K562 (cell line): ENCODE results near the gene HES5. TPM values are rescaled to one million over a fixed set of nuclear protein-coding genes. Genes with fewer than 3 reads are reported as not detected.

ENCODE experiments used
- ATAC-seq: fragments of 200-7000 bp; cut with Tn5 transposase; 3 replicates; pipeline ENCODE4 v1.9.1; 2020; ENCODE audit warnings: moderate library complexity
- BruUV-seq: library from RNA; stranded (reverse); fragments of 400-500 nt; replicated peaks from 2 replicates; lab custom pipeline; 2021; lab: Mats Ljungman, UMichigan
- CTCF ChIA-PET: fragments of 300-600 bp; formaldehyde crosslinking; extraction: SDS; loops from one replicate; lab custom pipeline; 2021; ENCODE audit warnings: low intra/inter-chr PET ratio; lab: Yijun Ruan, JAX
- POLR2A ChIA-PET: fragments of 300-600, 350-650 bp; sonication (Branson Sonifier 250); formaldehyde crosslinking; extraction: SDS; loops from one replicate; lab custom pipeline; 2021; ENCODE audit warnings: antibody characterized with exemption, inconsistent platforms; lab: Yijun Ruan, JAX
- DNase-seq, 4 experiments: peaks; one replicate each; pipeline versions ENCODE4 v3.0.0 to v3.0.0-alpha.2; 2011 to 2018; ENCODE audit warnings: low spot score in 3 of 4, mixed read lengths in 3 of 4; ENCODE audit errors: extremely low read depth in 1 of 4
- FAIRE-seq: peaks from 2 replicates; lab custom pipeline; 2011; peaks lifted over from hg19 to GRCh38; lab: Jason Lieb, UNC
- H2AFZ ChIP-seq: 2 replicates; pipeline ENCODE4 v1.6.0; 2011; ENCODE audit warnings: low read depth, low read length, control low read depth, inconsistent platforms
- H3K27ac ChIP-seq: fragments of 200-600 bp; 3 replicates; pipeline ENCODE4 v1.8.0; 2011; ENCODE audit warnings: low read depth, mild to moderate bottlenecking, control low read depth, inconsistent platforms, low read length, moderate library complexity, mixed read lengths; ENCODE audit errors: extremely low read depth
- H3K27me3 ChIP-seq, 2 experiments: fragments of 300-600 bp in 1 of 2; 2 replicates in 1 of 2; 3 replicates in 1 of 2; pipeline versions ENCODE4 v1.6.0 to v1.8.0; 2011; ENCODE audit warnings: inconsistent platforms in 2 of 2, low read length in 2 of 2, mild to moderate bottlenecking in 1 of 2, mixed read lengths in 1 of 2, moderate library complexity in 1 of 2; ENCODE audit not compliant: control insufficient read depth in 2 of 2, insufficient read depth in 2 of 2
- H3K36me3 ChIP-seq: fragments of 300-600 bp; 3 replicates; pipeline ENCODE4 v1.8.0; 2011; ENCODE audit warnings: mild to moderate bottlenecking, low read length, inconsistent platforms; ENCODE audit not compliant: control insufficient read depth, insufficient read depth
- H3K4me1 ChIP-seq, 2 experiments: fragments of 200-600 bp in 1 of 2; replicated peaks in 1 of 2; 2 replicates in 1 of 2; 3 replicates in 1 of 2; pipeline versions ENCODE4 v1.5.1 to v1.8.0; 2011; ENCODE audit warnings: inconsistent platforms in 2 of 2, low read length in 2 of 2, mild to moderate bottlenecking in 1 of 2, mixed read lengths in 1 of 2, moderate library complexity in 1 of 2; ENCODE audit not compliant: control insufficient read depth in 2 of 2, insufficient read depth in 2 of 2
- H3K4me2 ChIP-seq: 2 replicates; pipeline ENCODE4 v1.6.1; 2011; ENCODE audit warnings: low read length, control low read depth, inconsistent platforms, mixed read lengths; ENCODE audit not compliant: insufficient read depth
- H3K4me3 ChIP-seq: fragments of 200-600 bp; sonication (generic), shearing (Covaris generic); 2 replicates; pipeline ENCODE4 v1.5.1; 2016; ENCODE audit warnings: control low read depth, inconsistent platforms
- H3K79me2 ChIP-seq: fragments of 200-600 bp; 3 replicates; pipeline ENCODE4 v1.8.0; 2011; ENCODE audit warnings: low read length, inconsistent platforms; ENCODE audit not compliant: control insufficient read depth, insufficient read depth
- H3K9ac ChIP-seq, 2 experiments: 2 replicates each; pipeline versions ENCODE4 v1.6.0 to v1.6.1; 2011; ENCODE audit warnings: low read depth in 2 of 2, low read length in 2 of 2, control low read depth in 1 of 2, inconsistent platforms in 1 of 2, mild to moderate bottlenecking in 1 of 2, mixed read lengths in 1 of 2; ENCODE audit not compliant: insufficient read depth in 1 of 2
- H3K9me1 ChIP-seq: one replicate; pipeline ENCODE4 v1.6.0; 2011; ENCODE audit warnings: inconsistent platforms, mild to moderate bottlenecking, low read length, moderate library complexity; ENCODE audit not compliant: control insufficient read depth, insufficient read depth
- H3K9me3 ChIP-seq: replicated peaks from 2 replicates; pipeline ENCODE4 v1.5.1; 2011; ENCODE audit warnings: low read depth, low read length, inconsistent platforms; ENCODE audit not compliant: control insufficient read depth, insufficient read depth
- H4K20me1 ChIP-seq: replicated peaks from 2 replicates; pipeline ENCODE4 v1.6.1; 2011; ENCODE audit warnings: low read length, inconsistent platforms, mixed read lengths; ENCODE audit not compliant: control insufficient read depth, insufficient read depth
- CBX3 ChIP-seq, 2 experiments: IDR thresholded peaks; 1 replicate in 1 of 2; 2 replicates in 1 of 2; pipeline ENCODE4 v1.6.1; 2012; ENCODE audit warnings: inconsistent platforms in 2 of 2, low read length in 2 of 2, borderline replicate concordance in 1 of 2, control low read depth in 1 of 2
- DDX20 ChIP-seq: fragments of 450-650 bp; IDR thresholded peaks from 2 replicates; pipeline ENCODE4 v1.6.1; 2016; ENCODE audit warnings: missing genetic modification characterization, low read depth, mild to moderate bottlenecking, missing compliant biosample characterization, moderate library complexity
- TRIM28 ChIP-seq: fragments of 450-650 bp; IDR thresholded peaks from 2 replicates; pipeline ENCODE4 v1.6.1; 2017
- WGBS: fragments of 100-300 bp; shearing (Covaris generic); methylation state at CpG from one replicate; pipeline ENCODE4 v1.1.6; 2016; ENCODE audit warnings: low coverage, mixed read lengths; ENCODE audit not compliant: insufficient coverage; ENCODE audit errors: missing lambda C conversion rate; 5-methylcytosine and 5-hydroxymethylcytosine counted together
- in situ Hi-C: fragments of 300-500 bp; cut with MboI; formaldehyde crosslinking; loops from 4 replicates; pipeline ENCODE4 v1.15.0; 2018; ENCODE audit warnings: inconsistent platforms, mixed read lengths
- intact Hi-C: fragments of 100-400 bp; cut with micrococcal nuclease; formaldehyde crosslinking; loops from 2 replicates; pipeline ENCODE4 v1.14.2; 2022
- polyA plus RNA-seq, 8 experiments: library from polyadenylated mRNA; depleted of rRNA in 4 of 8; stranded (reverse) in 5 of 8; unstranded in 3 of 8; fragments of >200 nt; fragmentation: Nextera tagmentation in 2 of 8; fragmentation: Illumina TruSeq in 1 of 8; extraction: Ambion mirVana in 2 of 8; extraction: Trizol in 1 of 8; gene quantifications; 2 replicates each; pipeline versions ENCODE4 v1.2.1 to v1.2.3, GENCODE V29; 2011 to 2014; ENCODE audit warnings: inconsistent platforms in 1 of 8, missing spikeins in 1 of 8
- total RNA-seq, 7 experiments: library from RNA; depleted of rRNA in 6 of 7; stranded (reverse); fragments of >200 nt in 6 of 7; fragmentation: Illumina TruSeq in 2 of 7; extraction: Trizol in 2 of 7; gene quantifications; 2 replicates each; pipeline versions ENCODE4 v1.2.1 to v1.2.3, GENCODE V29; 2011 to 2021; ENCODE audit warnings: low replicate concordance in 1 of 7
- TF ChIP-seq, protein P1 (sequence below): fragments of 450-650 bp; IDR thresholded peaks from 2 replicates; pipeline ENCODE4 v1.6.1; 2018; ENCODE audit warnings: mild to moderate bottlenecking, low read depth; ENCODE audit not compliant: partially characterized antibody

HES5 gene
- total and polyA plus RNA-seq, 9 of the 15 experiments (the other 6 are each of a cell fraction or from before 2014, with no cell fraction given) = not detected

DNA sequence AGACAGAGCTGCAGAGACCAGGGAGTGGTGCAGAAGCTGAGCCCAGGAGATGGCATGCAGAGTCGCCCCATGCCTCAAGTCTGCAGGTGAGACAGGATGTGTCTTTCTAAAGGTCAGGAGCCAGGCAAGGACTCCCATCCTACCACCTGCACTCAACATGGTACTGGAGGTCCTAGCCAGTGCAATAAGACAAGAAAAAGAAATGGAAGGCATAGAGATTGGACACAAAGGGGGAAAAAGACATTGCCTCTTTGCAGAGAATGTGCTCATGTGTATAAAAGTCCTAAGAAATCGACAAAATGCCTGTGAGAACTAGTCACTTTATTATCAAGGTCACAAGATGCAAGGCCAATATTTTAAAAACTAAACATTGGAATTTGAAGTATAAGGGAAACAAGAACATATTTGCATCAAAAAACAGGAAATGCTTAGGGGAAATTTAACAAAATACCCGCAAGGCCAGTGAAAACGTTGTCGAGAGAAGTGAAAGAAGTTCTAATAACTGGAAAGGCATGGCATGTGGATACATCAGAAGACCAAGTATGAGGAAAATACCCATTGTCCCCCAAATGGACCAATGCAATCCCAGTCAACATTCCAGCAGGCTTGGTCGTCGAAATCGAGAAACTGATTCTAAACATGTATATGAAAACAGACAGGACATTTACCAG, 43.3 kb upstream of the HES5 start:
- no peak for FAIRE-seq

More for the DNA sequence above, 43.3 kb upstream of the HES5 start:
- DNase-seq (no peak), ATAC-seq (no peak)
- peaks cover 6 to 26% of the 10 kb centered on the region in 2 experiments; a peak in 3 of 5 replicates for H3K4me1 ChIP-seq
- no peak overlapping the region for H3K4me3 ChIP-seq
- H3K9ac ChIP-seq = no peak overlapping the region
- H2AFZ ChIP-seq = no peak overlapping the region
- intact Hi-C loops = no loop called here
- TF ChIP-seq DDX20 (tag) (no peak), CBX3 (IDR thresholded peaks at IDR 0.05; ENCODE audit: borderline replicate concordance in 1 of 2, low read length in 2 of 2) (peak in 1 of 2 experiments; percentile 30; a peak in 1 of 3 replicates), TRIM28 (0 out of 2 replicates have a peak, but pooled peaks have one; percentile 56)
- TF ChIP-seq, protein P1, sequence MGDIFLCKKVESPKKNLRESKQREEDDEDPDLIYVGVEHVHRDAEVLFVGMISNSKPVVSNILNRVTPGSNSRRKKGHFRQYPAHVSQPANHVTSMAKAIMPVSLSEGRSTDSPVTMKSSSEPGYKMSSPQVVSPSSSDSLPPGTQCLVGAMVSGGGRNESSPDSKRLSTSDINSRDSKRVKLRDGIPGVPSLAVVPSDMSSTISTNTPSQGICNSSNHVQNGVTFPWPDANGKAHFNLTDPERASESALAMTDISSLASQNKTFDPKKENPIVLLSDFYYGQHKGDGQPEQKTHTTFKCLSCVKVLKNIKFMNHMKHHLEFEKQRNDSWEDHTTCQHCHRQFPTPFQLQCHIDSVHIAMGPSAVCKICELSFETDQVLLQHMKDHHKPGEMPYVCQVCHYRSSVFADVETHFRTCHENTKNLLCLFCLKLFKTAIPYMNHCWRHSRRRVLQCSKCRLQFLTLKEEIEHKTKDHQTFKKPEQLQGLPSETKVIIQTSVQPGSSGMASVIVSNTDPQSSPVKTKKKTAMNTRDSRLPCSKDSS = peak; percentile 47
- POLR2A ChIA-PET = interaction anchor here (1.1 to 1.4 kb wide), 2 partner anchors 8 to 11 kb away, joined by 3 to 4 read pairs; no protein-coding TSS in a partner anchor
- H3K9me3 ChIP-seq = peaks cover 10% of the 10 kb centered on the region
- H3K27ac ChIP-seq = no peak overlapping the region
- no peaks in the 10 kb centered on the region for H4K20me1 ChIP-seq
- H3K4me2 ChIP-seq = no peak overlapping the region
- WGBS = 0% methylated on average over 8 of the region's 8 CpGs
- H3K27me3 ChIP-seq = peaks cover 31 to 51% of the 10 kb centered on the region in 2 experiments
- CTCF ChIA-PET = no interaction called here
- in situ Hi-C loops = no loop called here
- no peaks in the 10 kb centered on the region for H3K36me3 ChIP-seq
- no peaks in the 10 kb centered on the region for H3K79me2 ChIP-seq
- H3K9me1 ChIP-seq = no peaks in the 10 kb centered on the region
- BruUV-seq = no TSS peak
